OCI-LY3 (cell line): ENCODE measurements around the gene NPHP4.

Experiments
- H2AFZ ChIP-seq: fragments of 200-600, 300-600 bp; shearing (Covaris generic); 2 replicates; pipeline ENCODE4 v1.6.0; 2014; ENCODE audit warnings: antibody characterized with exemption, low read depth, low read length
- H3K27ac ChIP-seq: fragments of 200-600, 300-600 bp; sonication (generic); 2 replicates; pipeline ENCODE4 v1.5.1; 2014; ENCODE audit warnings: mild to moderate bottlenecking, low read length, moderate library complexity, mixed read lengths
- H3K27me3 ChIP-seq: fragments of 200-600, 300-600 bp; sonication (generic); 2 replicates; pipeline ENCODE4 v1.6.1; 2014; ENCODE audit warnings: low read depth, low read length, mixed read lengths
- H3K36me3 ChIP-seq: fragments of 200-600, 300-600 bp; sonication (generic); replicated peaks from 2 replicates; pipeline ENCODE3; 2014; ENCODE audit warnings: low read depth, low read length, mixed read lengths
- H3K4me1 ChIP-seq: fragments of 300-600, 200-600 bp; sonication (generic); 2 replicates; pipeline ENCODE4 v1.6.1; 2014; ENCODE audit warnings: low read length, mixed read lengths
- H3K4me2 ChIP-seq: fragments of 200-600, 300-600 bp; sonication (generic); 2 replicates; pipeline ENCODE4 v1.6.1; 2014; ENCODE audit warnings: low read length, mixed read lengths
- H3K4me3 ChIP-seq: fragments of 300-600, 200-600 bp; sonication (generic); 2 replicates; pipeline ENCODE4 v1.5.1; 2014; ENCODE audit warnings: antibody characterized with exemption, mild to moderate bottlenecking, low read length, moderate library complexity
- H3K79me2 ChIP-seq: fragments of 300-600, 200-600 bp; shearing (Covaris generic); 2 replicates; pipeline ENCODE4 v1.6.1; 2014; ENCODE audit warnings: mild to moderate bottlenecking, low read length, mixed read lengths
- H3K9ac ChIP-seq: fragments of 300-600, 200-600 bp; shearing (Covaris generic); 2 replicates; pipeline ENCODE4 v1.6.0; 2014; ENCODE audit warnings: mild to moderate bottlenecking, low read length, moderate library complexity
- H3K9me3 ChIP-seq: fragments of 200-600, 300-600 bp; shearing (Covaris generic); 2 replicates; pipeline ENCODE4 v1.6.1; 2014; ENCODE audit warnings: low read length, mixed read lengths; ENCODE audit not compliant: insufficient read depth
- H4K20me1 ChIP-seq: fragments of 200-600, 300-600 bp; sonication (generic); 2 replicates; pipeline ENCODE4 v1.6.1; 2016; ENCODE audit warnings: low read length, mixed read lengths; ENCODE audit not compliant: insufficient read depth
- CTCF ChIP-seq: fragments of 200-600, 300-600 bp; sonication (generic); IDR thresholded peaks from 2 replicates; pipeline ENCODE4 v1.5.1; 2014; ENCODE audit warnings: antibody characterized with exemption, low read length, low read depth
- EZH2phosphoT487 ChIP-seq: fragments of 200-600 bp; shearing (Covaris generic); IDR thresholded peaks from 2 replicates; pipeline ENCODE4 v1.6.1; 2018; ENCODE audit warnings: antibody characterized with exemption, mixed run types, low read depth

NPHP4 gene

GRCh38 chr1:5949085-5949760, 43.0 kb downstream of the NPHP4 start:
- H3K79me2 ChIP-seq: no peaks in the 10 kb centered on the region
- no peaks in the 10 kb centered on the region for H4K20me1 ChIP-seq
- no peaks in the 10 kb centered on the region for H3K9me3 ChIP-seq
- H3K27me3 ChIP-seq: no peaks in the 10 kb centered on the region
- no peaks in the 10 kb centered on the region for H3K4me1 ChIP-seq
- no peak for TF ChIP-seq CTCF
- TF ChIP-seq EZH2phosphoT487: no peak
- no peak overlapping the region for H2AFZ ChIP-seq
- no peaks in the 10 kb centered on the region for H3K36me3 ChIP-seq
- no peak overlapping the region for H3K27ac ChIP-seq
- H3K9ac ChIP-seq: no peak overlapping the region
- no peak overlapping the region for H3K4me2 ChIP-seq
- no peak overlapping the region for H3K4me3 ChIP-seq

- no peak for TF ChIP-seq CTCF
- TF ChIP-seq EZH2phosphoT487: no peak
- H3K4me2 ChIP-seq: no peak overlapping the region
- H2AFZ ChIP-seq: no peak overlapping the region
- H3K9me3 ChIP-seq: no peaks in the 10 kb centered on the region
- no peaks in the 10 kb centered on the region for H4K20me1 ChIP-seq
- H3K36me3 ChIP-seq: no peaks in the 10 kb centered on the region
- H3K4me3 ChIP-seq: no peak overlapping the region
- no peak overlapping the region for H3K27ac ChIP-seq
- H3K79me2 ChIP-seq: no peaks in the 10 kb centered on the region
- no peak overlapping the region for H3K9ac ChIP-seq
- H3K27me3 ChIP-seq: no peaks in the 10 kb centered on the region
- H3K4me1 ChIP-seq: no peaks in the 10 kb centered on the region
Observed at GRCh38 chr1:5948681-5949005, 43.6 kb downstream of the NPHP4 start.

- Histone ChIP-seq H3K9ac (no peak overlapping the region), H3K79me2 (no peaks in the 10 kb centered on the region), H3K36me3 (no peaks in the 10 kb centered on the region), H3K4me2 (no peak overlapping the region), H3K4me3 (no peak overlapping the region), H4K20me1 (no peaks in the 10 kb centered on the region), H2AFZ (no peak overlapping the region), H3K9me3 (no peaks in the 10 kb centered on the region), H3K4me1 (no peaks in the 10 kb centered on the region), H3K27me3 (no peaks in the 10 kb centered on the region), H3K27ac (no peak overlapping the region)
- TF ChIP-seq CTCF: no peak
Observed at GRCh38 chr1:5947978-5948680, 44.1 kb downstream of the NPHP4 start.

- H3K79me2 ChIP-seq: no peaks in the 10 kb centered on the region
- no peaks in the 10 kb centered on the region for H4K20me1 ChIP-seq
- H3K4me1 ChIP-seq: no peaks in the 10 kb centered on the region
- TF ChIP-seq CTCF: no peak
- no peak for TF ChIP-seq EZH2phosphoT487
- no peak overlapping the region for H3K4me2 ChIP-seq
- no peak overlapping the region for H2AFZ ChIP-seq
- H3K4me3 ChIP-seq: no peak overlapping the region
- no peaks in the 10 kb centered on the region for H3K27me3 ChIP-seq
- no peaks in the 10 kb centered on the region for H3K9me3 ChIP-seq
- H3K27ac ChIP-seq: no peak overlapping the region
- no peak overlapping the region for H3K9ac ChIP-seq
- H3K36me3 ChIP-seq: no peaks in the 10 kb centered on the region
Observed at GRCh38 chr1:5947071-5947821, 45.0 kb downstream of the NPHP4 start.
